GM23338 (cell line): Measurements from ENCODE around the gene ZNF273. TPM values are rescaled to one million over a fixed set of nuclear protein-coding genes. Genes with fewer than 3 reads are reported as not detected.

ENCODE experiments used
- ATAC-seq: fragments of 200-7000 bp; cut with Tn5 transposase; 3 replicates; pipeline ENCODE4 v1.9.1; 2020
- DNase-seq: peaks from one replicate; pipeline ENCODE4 v3.0.0-alpha.2; 2015; ENCODE audit warnings: low spot score
- H2AFZ ChIP-seq: fragments of 200-600 bp; sonication (generic); 2 replicates; pipeline ENCODE4 v1.8.0; 2016; ENCODE audit warnings: antibody characterized with exemption, mild to moderate bottlenecking, moderate library complexity
- H3F3A ChIP-seq: fragments of 200-600 bp; sonication (generic); replicated peaks from 2 replicates; pipeline ENCODE4 v1.8.0; 2017; ENCODE audit warnings: antibody characterized with exemption, mixed run types, low read depth
- H3K27ac ChIP-seq: fragments of 200-600 bp; sonication (generic); 2 replicates; pipeline ENCODE4 v1.6.1; 2016; ENCODE audit warnings: low read depth
- H3K27me3 ChIP-seq: fragments of 200-600 bp; sonication (generic); 2 replicates; pipeline ENCODE4 v1.8.0; 2016; ENCODE audit warnings: mild to moderate bottlenecking, mixed run types, moderate library complexity; ENCODE audit not compliant: insufficient read depth
- H3K36me3 ChIP-seq: fragments of 200-600 bp; sonication (generic); 2 replicates; pipeline ENCODE4 v1.8.0; 2016; ENCODE audit warnings: mild to moderate bottlenecking; ENCODE audit not compliant: insufficient read depth
- H3K4me1 ChIP-seq: fragments of 200-600 bp; sonication (generic); 2 replicates; pipeline ENCODE4 v1.8.0; 2016; ENCODE audit warnings: mild to moderate bottlenecking, moderate library complexity; ENCODE audit not compliant: insufficient read depth
- H3K4me2 ChIP-seq: fragments of 200-600 bp; sonication (generic); 2 replicates; pipeline ENCODE4 v1.7.1; 2017; ENCODE audit warnings: mixed run types
- H3K4me3 ChIP-seq: fragments of 200-600 bp; sonication (generic); 2 replicates; pipeline ENCODE4 v1.6.1; 2016; ENCODE audit warnings: mixed run types
- H3K79me2 ChIP-seq: fragments of 200-600 bp; sonication (generic); replicated peaks from 2 replicates; pipeline ENCODE4 v1.8.0; 2017; ENCODE audit warnings: mild to moderate bottlenecking; ENCODE audit not compliant: insufficient read depth
- H3K9me2 ChIP-seq: fragments of 200-600 bp; sonication (generic); 2 replicates; pipeline ENCODE4 v1.8.0; 2017; ENCODE audit not compliant: insufficient read depth
- H4K20me1 ChIP-seq: fragments of 200-600 bp; sonication (generic); replicated peaks from 2 replicates; pipeline ENCODE4 v1.8.0; 2017; ENCODE audit warnings: mild to moderate bottlenecking; ENCODE audit not compliant: insufficient read depth
- H3K27ac Mint-ChIP-seq: 2 replicates; pipeline ENCODE4 v1.8.0; 2020; ENCODE audit warnings: inconsistent platforms, mild to moderate bottlenecking, moderate library complexity, mixed read lengths
- H3K27me3 Mint-ChIP-seq: 3 replicates; pipeline ENCODE4 v1.8.0; 2022; ENCODE audit warnings: low read depth, mild to moderate bottlenecking, moderate library complexity, mixed read lengths, inconsistent platforms; ENCODE audit not compliant: insufficient read depth, poor library complexity
- H3K36me3 Mint-ChIP-seq: 3 replicates; pipeline ENCODE4 v1.8.0; 2021; ENCODE audit warnings: low read depth, mild to moderate bottlenecking, inconsistent platforms, moderate library complexity, mixed read lengths
- H3K4me1 Mint-ChIP-seq: 3 replicates; pipeline ENCODE4 v1.8.0; 2020; ENCODE audit warnings: mild to moderate bottlenecking, inconsistent platforms, mixed read lengths
- H3K4me3 Mint-ChIP-seq: 3 replicates; pipeline ENCODE4 v1.8.0; 2021; ENCODE audit warnings: moderate library complexity, mild to moderate bottlenecking, inconsistent platforms, mixed read lengths
- H3K9me3 Mint-ChIP-seq: 3 replicates; pipeline ENCODE4 v1.8.0; 2020; ENCODE audit warnings: moderate library complexity, mild to moderate bottlenecking, inconsistent platforms, mixed read lengths
- CREB1 ChIP-seq: fragments of 250-450 bp; sonication (Bioruptor Pico); IDR thresholded peaks from 2 replicates; pipeline ENCODE4 v1.5.0; 2020; ENCODE audit warnings: low read depth, mild to moderate bottlenecking, moderate library complexity
- EZH2 ChIP-seq: fragments of 200-600 bp; sonication (generic); IDR thresholded peaks from one replicate; pipeline ENCODE4 v1.8.0; 2017; ENCODE audit warnings: antibody characterized with exemption, mild to moderate bottlenecking, low read depth; ENCODE audit not compliant: unreplicated experiment
- EZH2phosphoT487 ChIP-seq: fragments of 200-600 bp; sonication (generic); IDR thresholded peaks from one replicate; pipeline ENCODE4 v1.8.1; 2018; ENCODE audit warnings: antibody characterized with exemption; ENCODE audit not compliant: unreplicated experiment
- JUNB ChIP-seq: IDR thresholded peaks from one replicate; pipeline ENCODE4 v1.6.1; 2016; ENCODE audit warnings: antibody characterized with exemption; ENCODE audit not compliant: unreplicated experiment
- NANOG ChIP-seq: IDR thresholded peaks from 2 replicates; pipeline ENCODE4 v1.6.1; 2016; ENCODE audit warnings: antibody characterized with exemption, borderline replicate concordance
- POLR2AphosphoS5 ChIP-seq: IDR thresholded peaks from 2 replicates; pipeline ENCODE4 v1.6.1; 2016; ENCODE audit warnings: antibody characterized with exemption, low read depth
- REST ChIP-seq: IDR thresholded peaks from one replicate; pipeline ENCODE4 v1.6.1; 2018; ENCODE audit warnings: antibody characterized with exemption; ENCODE audit not compliant: unreplicated experiment
- STAT1 ChIP-seq: IDR thresholded peaks from one replicate; pipeline ENCODE4 v1.6.1; 2016; ENCODE audit warnings: antibody characterized with exemption; ENCODE audit not compliant: unreplicated experiment
- ZNF114 ChIP-seq: fragments of 250-450 bp; sonication (Bioruptor Pico); IDR thresholded peaks from 2 replicates; pipeline ENCODE4 v1.5.0; 2020; ENCODE audit warnings: mild to moderate bottlenecking, moderate library complexity
- ZNF331 ChIP-seq: fragments of 250-450 bp; sonication (Bioruptor Pico); IDR thresholded peaks from 2 replicates; pipeline ENCODE4 v1.5.0; 2020; ENCODE audit warnings: low read depth, mild to moderate bottlenecking, moderate library complexity
- ZNF462 ChIP-seq: fragments of 250-450 bp; sonication (Bioruptor Pico); IDR thresholded peaks from 2 replicates; pipeline ENCODE4 v1.5.0; 2020; ENCODE audit warnings: mild to moderate bottlenecking, moderate library complexity
- polyA plus RNA-seq: library from polyadenylated mRNA; unstranded; fragments of >200 nt; fragmentation: Nextera tagmentation; extraction: Ambion mirVana; gene quantifications from 2 replicates; pipeline ENCODE4 v1.2.1, GENCODE V29; 2016
- total RNA-seq: library from RNA; depleted of rRNA; stranded (reverse); fragments of >200 nt; shearing (Covaris generic); gene quantifications from 2 replicates; pipeline ENCODE4 v1.2.3, GENCODE V29; 2014
- TF ChIP-seq, protein P1 (sequence below), 2 experiments: fragments of 200-600 bp in 1 of 2; sonication (generic) in 1 of 2; conservative IDR thresholded peaks; 2 replicates each; pipeline versions ENCODE4 v1.5.1 to v1.6.1; 2016 to 2017; ENCODE audit warnings: antibody characterized with exemption in 2 of 2, low read depth in 2 of 2, mild to moderate bottlenecking in 2 of 2, moderate library complexity in 1 of 2
- TF ChIP-seq, protein P2 (sequence below): IDR thresholded peaks from 2 replicates; pipeline ENCODE4 v1.6.1; 2016; ENCODE audit warnings: antibody characterized with exemption

The ZNF273 gene
- total and polyA plus RNA-seq, 2 experiments from 2014 or later, result 16.4 to 34.3 TPM

DNA sequence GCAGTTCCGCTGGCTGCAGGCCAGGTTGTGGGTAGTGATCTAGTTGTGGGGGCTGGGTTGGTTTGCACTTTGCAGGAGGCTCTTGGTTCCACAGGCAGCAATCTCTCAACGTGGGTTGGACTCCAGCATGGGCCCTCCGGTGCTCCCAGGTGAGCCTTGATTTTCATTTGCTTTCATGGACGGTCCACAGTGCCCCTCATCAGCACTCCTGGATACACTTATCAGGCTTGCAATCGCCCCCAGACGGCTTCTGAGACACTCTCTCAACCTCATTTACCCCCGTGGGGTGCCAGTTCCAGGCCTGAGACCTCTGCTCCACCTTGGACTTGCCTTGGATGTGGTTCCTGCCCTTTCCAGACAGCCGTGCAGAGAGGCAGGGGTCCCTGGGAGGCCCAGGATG, 31.3 kb upstream of the ZNF273 start:
- Mint-ChIP-seq H3K4me1 (no peaks in the 10 kb centered on the region), H3K9me3 (peaks cover 47% of the 10 kb centered on the region), H3K27ac (no peak overlapping the region), H3K27me3 (peaks cover 18% of the 10 kb centered on the region), H3K36me3 (0 out of 3 replicates have a peak, but pooled peaks cover 6% of the 10 kb centered on the region), H3K4me3 (no peak overlapping the region)
- Histone ChIP-seq H4K20me1 (no peaks in the 10 kb centered on the region), H3K9me2 (no peaks in the 10 kb centered on the region), H3K4me1 (no peaks in the 10 kb centered on the region), H3K36me3 (no peaks in the 10 kb centered on the region), H3F3A (no peaks in the 10 kb centered on the region), H3K79me2 (no peaks in the 10 kb centered on the region), H3K4me2 (no peak overlapping the region), H2AFZ (no peak overlapping the region), H3K4me3 (no peak overlapping the region), H3K27ac (no peak overlapping the region), H3K27me3 (peaks cover 8% of the 10 kb centered on the region)
- ATAC-seq (no peak), DNase-seq (no peak)
- TF ChIP-seq, protein P1, sequence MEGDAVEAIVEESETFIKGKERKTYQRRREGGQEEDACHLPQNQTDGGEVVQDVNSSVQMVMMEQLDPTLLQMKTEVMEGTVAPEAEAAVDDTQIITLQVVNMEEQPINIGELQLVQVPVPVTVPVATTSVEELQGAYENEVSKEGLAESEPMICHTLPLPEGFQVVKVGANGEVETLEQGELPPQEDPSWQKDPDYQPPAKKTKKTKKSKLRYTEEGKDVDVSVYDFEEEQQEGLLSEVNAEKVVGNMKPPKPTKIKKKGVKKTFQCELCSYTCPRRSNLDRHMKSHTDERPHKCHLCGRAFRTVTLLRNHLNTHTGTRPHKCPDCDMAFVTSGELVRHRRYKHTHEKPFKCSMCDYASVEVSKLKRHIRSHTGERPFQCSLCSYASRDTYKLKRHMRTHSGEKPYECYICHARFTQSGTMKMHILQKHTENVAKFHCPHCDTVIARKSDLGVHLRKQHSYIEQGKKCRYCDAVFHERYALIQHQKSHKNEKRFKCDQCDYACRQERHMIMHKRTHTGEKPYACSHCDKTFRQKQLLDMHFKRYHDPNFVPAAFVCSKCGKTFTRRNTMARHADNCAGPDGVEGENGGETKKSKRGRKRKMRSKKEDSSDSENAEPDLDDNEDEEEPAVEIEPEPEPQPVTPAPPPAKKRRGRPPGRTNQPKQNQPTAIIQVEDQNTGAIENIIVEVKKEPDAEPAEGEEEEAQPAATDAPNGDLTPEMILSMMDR (conservative IDR thresholded peaks at IDR 0.05; ENCODE audit: low read depth in 2 of 2), result no peak
- no peak for TF ChIP-seq ZNF114
- no peak for TF ChIP-seq EZH2
- TF ChIP-seq REST, result no peak
- no peak for TF ChIP-seq NANOG
- TF ChIP-seq, protein P2, sequence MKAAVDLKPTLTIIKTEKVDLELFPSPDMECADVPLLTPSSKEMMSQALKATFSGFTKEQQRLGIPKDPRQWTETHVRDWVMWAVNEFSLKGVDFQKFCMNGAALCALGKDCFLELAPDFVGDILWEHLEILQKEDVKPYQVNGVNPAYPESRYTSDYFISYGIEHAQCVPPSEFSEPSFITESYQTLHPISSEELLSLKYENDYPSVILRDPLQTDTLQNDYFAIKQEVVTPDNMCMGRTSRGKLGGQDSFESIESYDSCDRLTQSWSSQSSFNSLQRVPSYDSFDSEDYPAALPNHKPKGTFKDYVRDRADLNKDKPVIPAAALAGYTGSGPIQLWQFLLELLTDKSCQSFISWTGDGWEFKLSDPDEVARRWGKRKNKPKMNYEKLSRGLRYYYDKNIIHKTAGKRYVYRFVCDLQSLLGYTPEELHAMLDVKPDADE, result no peak
- no peak for TF ChIP-seq ZNF462 (CRISPR knock-in tag)
- no peak for TF ChIP-seq POLR2AphosphoS5
- TF ChIP-seq EZH2phosphoT487, result no peak
- TF ChIP-seq STAT1, result no peak
- TF ChIP-seq ZNF331, result no peak
- TF ChIP-seq JUNB, result no peak
- no peak for TF ChIP-seq CREB1 (CRISPR knock-in tag)
